H9 (cell line): ENCODE data around the gene COL18A1. TPM values are rescaled to one million over a fixed set of nuclear protein-coding genes. Genes with fewer than 3 reads are reported as not detected.
A peak's percentile ranks its signal among the peaks of the same experiment; 100 is the strongest.

Experiments
- DNase-seq: peaks from one replicate; pipeline ENCODE4 v3.0.0-alpha.2; 2017
- H2AFZ ChIP-seq: one replicate; pipeline ENCODE4 v1.6.1; 2013; ENCODE audit warnings: mild to moderate bottlenecking, low read length, control low read depth, moderate library complexity
- H2AK5ac ChIP-seq: 2 replicates; pipeline ENCODE4 v1.6.1; 2013; ENCODE audit warnings: low read length, control low read depth, mixed read lengths; ENCODE audit not compliant: insufficient read length
- H2BK120ac ChIP-seq: one replicate; pipeline ENCODE4 v1.6.1; 2013; ENCODE audit warnings: low read depth, mild to moderate bottlenecking, low read length, control low read depth, inconsistent platforms; ENCODE audit not compliant: poor library complexity, severe bottlenecking
- H2BK12ac ChIP-seq: 2 replicates; pipeline ENCODE4 v1.6.1; 2013; ENCODE audit warnings: low read length, control low read depth, mixed read lengths, low read depth; ENCODE audit not compliant: insufficient read length
- H2BK15ac ChIP-seq: 2 replicates; pipeline ENCODE4 v1.6.1; 2013; ENCODE audit warnings: low read depth, low read length, control low read depth
- H2BK20ac ChIP-seq: one replicate; pipeline ENCODE4 v1.6.1; 2013; ENCODE audit warnings: low read depth, mild to moderate bottlenecking, low read length, control low read depth, inconsistent platforms; ENCODE audit not compliant: poor library complexity, severe bottlenecking
- H2BK5ac ChIP-seq: 2 replicates; pipeline ENCODE4 v1.6.1; 2013; ENCODE audit warnings: low read length, control low read depth, mixed read lengths; ENCODE audit not compliant: insufficient read length
- H3K14ac ChIP-seq: 2 replicates; pipeline ENCODE4 v1.6.1; 2013; ENCODE audit warnings: low read length, control low read depth; ENCODE audit not compliant: insufficient read depth
- H3K18ac ChIP-seq: 2 replicates; pipeline ENCODE4 v1.6.1; 2013; ENCODE audit warnings: low read depth, mild to moderate bottlenecking, mixed read lengths, low read length, control low read depth; ENCODE audit not compliant: insufficient read length
- H3K23ac ChIP-seq: 2 replicates; pipeline ENCODE4 v1.6.1; 2013; ENCODE audit warnings: low read length, control low read depth, mixed read lengths, low read depth; ENCODE audit not compliant: insufficient read length
- H3K23me2 ChIP-seq: 2 replicates; pipeline ENCODE4 v1.6.1; 2013; ENCODE audit warnings: low read depth, mild to moderate bottlenecking, mixed read lengths, low read length, control low read depth; ENCODE audit not compliant: insufficient read length, poor library complexity, severe bottlenecking
- H3K27ac ChIP-seq: 2 replicates; pipeline ENCODE4 v1.5.1; 2013; ENCODE audit warnings: low read length, control low read depth, mixed read lengths, low read depth; ENCODE audit not compliant: insufficient read length
- H3K27me3 ChIP-seq: 2 replicates; pipeline ENCODE4 v1.6.1; 2013; ENCODE audit warnings: low read length, control low read depth, inconsistent platforms; ENCODE audit not compliant: insufficient read depth
- H3K4ac ChIP-seq: 2 replicates; pipeline ENCODE4 v1.6.1; 2013; ENCODE audit warnings: low read depth, mild to moderate bottlenecking, control low read depth, inconsistent platforms, low read length, moderate library complexity
- H3K4me1 ChIP-seq: 2 replicates; pipeline ENCODE4 v1.6.1; 2013; ENCODE audit warnings: low read length, control low read depth, inconsistent platforms; ENCODE audit not compliant: insufficient read depth
- H3K4me2 ChIP-seq: 2 replicates; pipeline ENCODE4 v1.6.1; 2013; ENCODE audit warnings: low read length, control low read depth, mixed read lengths; ENCODE audit not compliant: insufficient read length, insufficient read depth
- H3K56ac ChIP-seq: 2 replicates; pipeline ENCODE4 v1.6.1; 2013; ENCODE audit warnings: low read depth, mild to moderate bottlenecking, mixed read lengths, low read length, control low read depth; ENCODE audit not compliant: insufficient read length
- H3K79me1 ChIP-seq: 2 replicates; pipeline ENCODE4 v1.6.1; 2013; ENCODE audit warnings: low read depth, mild to moderate bottlenecking, moderate library complexity, low read length, control low read depth, inconsistent platforms; ENCODE audit not compliant: insufficient read depth, poor library complexity, severe bottlenecking
- H3K79me2 ChIP-seq: 2 replicates; pipeline ENCODE4 v1.6.1; 2013; ENCODE audit warnings: low read length, control low read depth, inconsistent platforms; ENCODE audit not compliant: insufficient read depth
- H3K9ac ChIP-seq: 2 replicates; pipeline ENCODE4 v1.6.1; 2013; ENCODE audit warnings: low read length, control low read depth, mixed read lengths; ENCODE audit not compliant: insufficient read length; ENCODE audit errors: extremely low read depth
- H3K9me3 ChIP-seq: one replicate; pipeline ENCODE4 v1.6.1; 2013; ENCODE audit warnings: low read depth, low read length, inconsistent platforms; ENCODE audit not compliant: control insufficient read depth
- H3T11ph ChIP-seq: one replicate; pipeline ENCODE4 v1.6.1; 2013; ENCODE audit warnings: mild to moderate bottlenecking, low read length, control low read depth, inconsistent platforms
- H4K20me1 ChIP-seq: one replicate; pipeline ENCODE4 v1.6.1; 2013; ENCODE audit not compliant: control insufficient read depth, insufficient read length, insufficient read depth
- H4K5ac ChIP-seq: 2 replicates; pipeline ENCODE4 v1.6.1; 2013; ENCODE audit warnings: low read depth, mild to moderate bottlenecking, mixed read lengths, low read length, control low read depth; ENCODE audit not compliant: insufficient read length
- H4K8ac ChIP-seq: replicated peaks from 2 replicates; pipeline ENCODE4 v1.6.1; 2013; ENCODE audit warnings: low read length, control low read depth, mixed read lengths, low read depth; ENCODE audit not compliant: insufficient read length
- H4K91ac ChIP-seq: 2 replicates; pipeline ENCODE4 v1.6.1; 2013; ENCODE audit warnings: low read depth, mild to moderate bottlenecking, moderate library complexity, mixed read lengths, low read length, control low read depth; ENCODE audit not compliant: insufficient read length
- H3K27ac Mint-ChIP-seq, 3 experiments: 2 replicates in 2 of 3; 3 replicates in 1 of 3; pipeline ENCODE4 v1.8.0; 2020 to 2021; ENCODE audit warnings: mixed read lengths in 3 of 3, mild to moderate bottlenecking in 1 of 3, moderate library complexity in 1 of 3
- H3K27me3 Mint-ChIP-seq: 2 replicates; pipeline ENCODE4 v1.8.0; 2021; ENCODE audit warnings: low read depth, mild to moderate bottlenecking, moderate library complexity, mixed read lengths
- H3K36me3 Mint-ChIP-seq, 3 experiments: 2 replicates in 2 of 3; 3 replicates in 1 of 3; pipeline ENCODE4 v1.8.0; 2020 to 2021; ENCODE audit warnings: low read depth in 3 of 3, mixed read lengths in 3 of 3; ENCODE audit not compliant: insufficient read depth in 1 of 3
- H3K4me1 Mint-ChIP-seq, 2 experiments: 2 replicates each; pipeline ENCODE4 v1.8.0; 2020; ENCODE audit warnings: mixed read lengths in 2 of 2
- H3K4me3 Mint-ChIP-seq, 2 experiments: 2 replicates in 1 of 2; 3 replicates in 1 of 2; pipeline ENCODE4 v1.8.0; 2020 to 2021; ENCODE audit warnings: mild to moderate bottlenecking in 2 of 2, mixed read lengths in 2 of 2, moderate library complexity in 1 of 2
- H3K9me3 Mint-ChIP-seq, 2 experiments: 2 replicates in 1 of 2; 3 replicates in 1 of 2; pipeline ENCODE4 v1.8.0; 2020; ENCODE audit warnings: mild to moderate bottlenecking in 2 of 2, mixed read lengths in 2 of 2, moderate library complexity in 1 of 2
- WGBS: extraction: QIAGEN DNeasy Blood & Tissue Kit; methylation state at CpG from one replicate; pipeline ENCODE4 v1.1.7; 2013; ENCODE audit warnings: missing lambda C conversion rate, low lambda C conversion rate, mixed read lengths; ENCODE audit not compliant: insufficient read length; ENCODE audit errors: extremely low coverage; 5-methylcytosine and 5-hydroxymethylcytosine counted together
- total RNA-seq: library from RNA; stranded (reverse); gene quantifications from 2 replicates; pipeline ENCODE4 v1.2.1, GENCODE V29; 2021
- TF ChIP-seq, protein P1 (sequence below): fragments of 200-600 bp; sonication (generic); conservative IDR thresholded peaks from 3 replicates; pipeline ENCODE4 v1.8.0; 2021; ENCODE audit warnings: antibody characterized with exemption, mild to moderate bottlenecking

Gene COL18A1
- total RNA-seq, 1 experiment from 2014 or later = 232 TPM

DNA sequence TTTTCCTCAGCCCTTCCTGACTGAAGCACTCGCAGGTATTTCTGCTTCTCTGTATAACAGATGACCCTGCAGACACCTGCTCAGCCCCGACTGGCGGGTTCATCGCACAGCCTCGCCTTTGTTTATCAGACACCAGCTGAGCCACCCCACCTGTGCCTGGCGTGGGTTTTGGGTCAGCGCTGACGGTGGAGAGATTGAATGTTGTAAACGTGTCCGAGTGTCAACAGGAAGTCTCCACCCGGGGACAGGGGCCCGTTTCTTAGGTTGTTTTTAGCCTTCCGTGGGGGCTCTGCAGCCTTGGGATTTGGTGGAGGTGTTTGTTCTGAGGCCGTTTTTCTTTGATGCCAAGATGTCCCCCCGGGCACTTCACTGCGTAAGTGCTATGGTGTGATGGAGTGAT lies 60.1 kb downstream of the COL18A1 start:
- Mint-ChIP-seq H3K36me3 (peaks cover 25 to 56% (median 43%) of the 10 kb centered on the region in 3 experiments), H3K27ac (peak overlapping the region; percentile 28 to 95 (median 74); a peak in 5 of 7 replicates), H3K27me3 (no peaks in the 10 kb centered on the region), H3K9me3 (peaks cover 15 to 17% of the 10 kb centered on the region in 2 experiments), H3K4me3 (no peak overlapping the region), H3K4me1 (peaks cover 5 to 16% of the 10 kb centered on the region in 2 experiments; a peak in 3 of 4 replicates)
- H2BK12ac ChIP-seq = no peak overlapping the region
- no peak for DNase-seq
- no peaks in the 10 kb centered on the region for H4K20me1 ChIP-seq
- H3K27me3 ChIP-seq = no peaks in the 10 kb centered on the region
- no peak overlapping the region for H3K9ac ChIP-seq
- H3K9me3 ChIP-seq = no peaks in the 10 kb centered on the region
- H3K4me1 ChIP-seq = no peaks in the 10 kb centered on the region
- H2BK20ac ChIP-seq = no peak overlapping the region
- H4K91ac ChIP-seq = no peak overlapping the region
- no peak overlapping the region for H3K23ac ChIP-seq
- no peak overlapping the region for H3K56ac ChIP-seq
- no CpG with 5 or more reads among the region's 16 CpGs for WGBS
- H3K14ac ChIP-seq = no peak overlapping the region
- H3K18ac ChIP-seq = no peak overlapping the region
- H3K23me2 ChIP-seq = no peaks in the 10 kb centered on the region
- H3K4me2 ChIP-seq = no peak overlapping the region
- no peak overlapping the region for H3K27ac ChIP-seq
- H3K79me1 ChIP-seq = peaks cover 13% of the 10 kb centered on the region
- TF ChIP-seq, protein P1, sequence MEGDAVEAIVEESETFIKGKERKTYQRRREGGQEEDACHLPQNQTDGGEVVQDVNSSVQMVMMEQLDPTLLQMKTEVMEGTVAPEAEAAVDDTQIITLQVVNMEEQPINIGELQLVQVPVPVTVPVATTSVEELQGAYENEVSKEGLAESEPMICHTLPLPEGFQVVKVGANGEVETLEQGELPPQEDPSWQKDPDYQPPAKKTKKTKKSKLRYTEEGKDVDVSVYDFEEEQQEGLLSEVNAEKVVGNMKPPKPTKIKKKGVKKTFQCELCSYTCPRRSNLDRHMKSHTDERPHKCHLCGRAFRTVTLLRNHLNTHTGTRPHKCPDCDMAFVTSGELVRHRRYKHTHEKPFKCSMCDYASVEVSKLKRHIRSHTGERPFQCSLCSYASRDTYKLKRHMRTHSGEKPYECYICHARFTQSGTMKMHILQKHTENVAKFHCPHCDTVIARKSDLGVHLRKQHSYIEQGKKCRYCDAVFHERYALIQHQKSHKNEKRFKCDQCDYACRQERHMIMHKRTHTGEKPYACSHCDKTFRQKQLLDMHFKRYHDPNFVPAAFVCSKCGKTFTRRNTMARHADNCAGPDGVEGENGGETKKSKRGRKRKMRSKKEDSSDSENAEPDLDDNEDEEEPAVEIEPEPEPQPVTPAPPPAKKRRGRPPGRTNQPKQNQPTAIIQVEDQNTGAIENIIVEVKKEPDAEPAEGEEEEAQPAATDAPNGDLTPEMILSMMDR = no peak
- H4K8ac ChIP-seq = peak overlapping the region; percentile 33
- H4K5ac ChIP-seq = no peak overlapping the region
- H2AFZ ChIP-seq = no peak overlapping the region
- H2BK120ac ChIP-seq = no peak overlapping the region
- H2AK5ac ChIP-seq = no peak overlapping the region
- peaks cover 13% of the 10 kb centered on the region; the same call in 1 of the 2 replicates for H3K79me2 ChIP-seq
- H3K4ac ChIP-seq = no peak overlapping the region
- no peak overlapping the region for H2BK5ac ChIP-seq
- H3T11ph ChIP-seq = no peak overlapping the region
- no peak overlapping the region for H2BK15ac ChIP-seq
